ENCODE measurements around the gene PLXND1. TPM values are rescaled to one million over a fixed set of nuclear protein-coding genes. Genes with fewer than 3 reads are reported as not detected.
"Not testable (repeated sequence)": the region's sequence is repeated elsewhere in the genome, so short reads cannot be mapped to it uniquely, and the experiment has no call there.

Gene PLXND1
- total RNA-seq, 1 experiment from 2014 or later, result 22.0 TPM

GRCh38 chr3:129548104-129548965, 58.1 kb downstream of the PLXND1 start:
- no peak overlapping the region for H3K4me3 Mint-ChIP-seq (ENCODE audit: low read depth, unreplicated experiment)

GRCh38 chr3:129547241-129547640, 59.2 kb downstream of the PLXND1 start:
- intact Hi-C loops (cut with micrococcal nuclease; ENCODE audit: unreplicated experiment), result no loop called here
- CTCF ChIA-PET, result interaction anchor here (0.7 kb wide), 1 partner anchor 12 kb away, joined by 7 read pairs; no protein-coding TSS in a partner anchor
- no peak for DNase-seq
- BruUV-seq (replicated peaks), result no TSS peak
- H3K27ac Mint-ChIP-seq (ENCODE audit: unreplicated experiment), result no peak overlapping the region
- H3K27me3 Mint-ChIP-seq (ENCODE audit: unreplicated experiment), result peaks cover 31% of the 10 kb centered on the region
- no peaks in the 10 kb centered on the region for H3K36me3 Mint-ChIP-seq (ENCODE audit: insufficient read depth, unreplicated experiment)
- H3K4me3 Mint-ChIP-seq (ENCODE audit: low read depth, unreplicated experiment), result no peak overlapping the region
- no peaks in the 10 kb centered on the region for H3K9me3 Mint-ChIP-seq (ENCODE audit: low read depth, unreplicated experiment)
- TF ChIP-seq CTCF (IDR thresholded peaks at IDR 0.05; ENCODE audit: unreplicated experiment), result no peak
- H3K4me1 Mint-ChIP-seq (ENCODE audit: low read depth, unreplicated experiment), result no peaks in the 10 kb centered on the region

More at GRCh38 chr3:129548104-129548965, 58.1 kb downstream of the PLXND1 start:
- Mint-ChIP-seq H3K27me3 (ENCODE audit: unreplicated experiment) (peaks cover 40% of the 10 kb centered on the region), H3K36me3 (ENCODE audit: insufficient read depth, unreplicated experiment) (no peaks in the 10 kb centered on the region), H3K9me3 (ENCODE audit: low read depth, unreplicated experiment) (no peaks in the 10 kb centered on the region), H3K27ac (ENCODE audit: unreplicated experiment) (no peak overlapping the region), H3K4me1 (ENCODE audit: low read depth, unreplicated experiment) (no peaks in the 10 kb centered on the region)
- intact Hi-C loops (cut with micrococcal nuclease; ENCODE audit: unreplicated experiment), result no loop called here
- no peak for DNase-seq
- BruUV-seq (replicated peaks), result no TSS peak
- CTCF ChIA-PET, result interaction anchor here (0.6 kb wide), 1 partner anchor 187 kb away, joined by 3 read pairs; no protein-coding TSS in a partner anchor
- no peak for TF ChIP-seq CTCF (IDR thresholded peaks at IDR 0.05; ENCODE audit: unreplicated experiment)

- CTCF ChIA-PET; BruUV-seq (replicated peaks); intact Hi-C loops (cut with micrococcal nuclease; ENCODE audit: unreplicated experiment); H3K4me1 Mint-ChIP-seq (ENCODE audit: low read depth, unreplicated experiment); H3K27ac Mint-ChIP-seq (ENCODE audit: unreplicated experiment); DNase-seq; H3K36me3 Mint-ChIP-seq (ENCODE audit: insufficient read depth, unreplicated experiment); H3K9me3 Mint-ChIP-seq (ENCODE audit: low read depth, unreplicated experiment); H3K4me3 Mint-ChIP-seq (ENCODE audit: low read depth, unreplicated experiment): not testable (repeated sequence)
- H3K27me3 Mint-ChIP-seq (ENCODE audit: unreplicated experiment), result peaks cover 18% of the 10 kb centered on the region
These were observed 60.5 kb downstream of the PLXND1 start for GRCh38 chr3:129545951-129546350.

GRCh38 chr3:129543999-129544398, 62.5 kb downstream of the PLXND1 start:
- Mint-ChIP-seq H3K36me3 (ENCODE audit: insufficient read depth, unreplicated experiment) (no peaks in the 10 kb centered on the region), H3K4me3 (ENCODE audit: low read depth, unreplicated experiment) (no peak overlapping the region), H3K4me1 (ENCODE audit: low read depth, unreplicated experiment) (no peaks in the 10 kb centered on the region), H3K27me3 (ENCODE audit: unreplicated experiment) (peaks cover 19% of the 10 kb centered on the region), H3K27ac (ENCODE audit: unreplicated experiment) (no peak overlapping the region), H3K9me3 (ENCODE audit: low read depth, unreplicated experiment) (no peaks in the 10 kb centered on the region)
- DNase-seq, result no peak
- BruUV-seq (replicated peaks), result no TSS peak
- intact Hi-C loops (cut with micrococcal nuclease; ENCODE audit: unreplicated experiment), result no loop called here
- TF ChIP-seq CTCF (IDR thresholded peaks at IDR 0.05; ENCODE audit: unreplicated experiment), result no peak
- CTCF ChIA-PET, result no interaction called here

Data from Calu3 (cell line).